PC-9 (cell line): ENCODE results near the gene CALML6. TPM values are rescaled to one million over a fixed set of nuclear protein-coding genes. Genes with fewer than 3 reads are reported as not detected.

Experiments used
- Bru-seq: library from RNA; stranded (reverse); fragments of 400-500 nt; gene quantifications from one replicate; lab custom pipeline; 2021; lab: Mats Ljungman, UMichigan
- BruChase-seq, 2 experiments: library from RNA; stranded (reverse); fragments of 400-500 nt; gene quantifications; one replicate each; lab custom pipeline; 2021; lab: Mats Ljungman, UMichigan
- BruUV-seq: library from RNA; stranded (reverse); fragments of 400-500 nt; replicated peaks from 2 replicates; lab custom pipeline; 2021; lab: Mats Ljungman, UMichigan
- CTCF ChIA-PET: fragments of 300-600 bp; sonication (Branson Sonifier 250); formaldehyde crosslinking; loops from one replicate; lab custom pipeline; 2022; ENCODE audit warnings: antibody characterized with exemption; lab: Charles Lee
- POLR2A ChIA-PET: fragments of 300-600 bp; sonication (Branson Sonifier 250); formaldehyde crosslinking; loops from one replicate; lab custom pipeline; 2022; ENCODE audit warnings: antibody characterized with exemption; ENCODE audit not compliant: unreplicated experiment; lab: Charles Lee
- DNase-seq, 2 experiments: peaks; one replicate each; pipeline versions ENCODE4 v3.0.0 to v3.0.0-alpha.2; 2015 to 2022; ENCODE audit warnings: mixed read lengths in 1 of 2
- H2AFZ ChIP-seq: fragments of 200-600 bp; sonication (generic); 2 replicates; pipeline ENCODE4 v1.8.1; 2017; ENCODE audit warnings: antibody characterized with exemption
- H3F3A ChIP-seq: fragments of 200-600 bp; sonication (generic); 2 replicates; pipeline ENCODE4 v1.8.1; 2017; ENCODE audit warnings: antibody characterized with exemption, mild to moderate bottlenecking, low read depth; ENCODE audit not compliant: insufficient read depth
- H3K27ac ChIP-seq: fragments of 200-600 bp; sonication (generic); 2 replicates; pipeline ENCODE4 v1.6.1; 2016; ENCODE audit warnings: mixed run types
- H3K27me3 ChIP-seq: fragments of 200-600 bp; sonication (generic); 2 replicates; pipeline ENCODE4 v1.6.1; 2016; ENCODE audit warnings: low read depth, mixed run types; ENCODE audit not compliant: insufficient read depth
- H3K36me3 ChIP-seq: fragments of 200-600 bp; sonication (generic); 2 replicates; pipeline ENCODE4 v1.6.1; 2016; ENCODE audit warnings: low read depth, mixed run types
- H3K4me1 ChIP-seq: fragments of 200-600 bp; sonication (generic); replicated peaks from 2 replicates; pipeline ENCODE4 v1.6.1; 2016; ENCODE audit warnings: mixed run types; ENCODE audit not compliant: insufficient read depth
- H3K4me2 ChIP-seq: fragments of 200-600 bp; sonication (generic); 2 replicates; pipeline ENCODE4 v1.6.1; 2017; ENCODE audit warnings: mixed run types
- H3K4me3 ChIP-seq: fragments of 200-600 bp; sonication (generic); 2 replicates; pipeline ENCODE4 v1.6.1; 2016; ENCODE audit warnings: mixed run types
- H3K79me2 ChIP-seq: fragments of 200-600 bp; sonication (generic); 2 replicates; pipeline ENCODE4 v1.6.1; 2017; ENCODE audit warnings: low read depth, mixed run types
- H3K9me2 ChIP-seq: fragments of 200-600 bp; sonication (generic); 2 replicates; pipeline ENCODE4 v1.8.1; 2017; ENCODE audit warnings: mild to moderate bottlenecking; ENCODE audit not compliant: insufficient read depth
- H3K9me3 ChIP-seq: fragments of 200-600 bp; sonication (generic); 2 replicates; pipeline ENCODE4 v1.8.1; 2016; ENCODE audit warnings: low read depth; ENCODE audit not compliant: insufficient read depth
- H4K20me1 ChIP-seq: fragments of 200-600 bp; sonication (generic); 2 replicates; pipeline ENCODE4 v1.8.1; 2017; ENCODE audit not compliant: insufficient read depth
- CTCF ChIP-seq: fragments of 200-600 bp; sonication (generic); conservative IDR thresholded peaks from 2 replicates; pipeline ENCODE4 v1.6.1; 2017; ENCODE audit warnings: mixed run types, antibody characterized with exemption, mild to moderate bottlenecking, moderate library complexity
- EZH2 ChIP-seq: fragments of 200-600 bp; sonication (generic); IDR thresholded peaks from 2 replicates; pipeline ENCODE4 v1.8.0; 2017; ENCODE audit warnings: antibody characterized with exemption, low read depth
- intact Hi-C: fragments of 100-400 bp; cut with micrococcal nuclease; formaldehyde crosslinking; loops from one replicate; pipeline ENCODE4 v1.10.0; 2022; ENCODE audit not compliant: unreplicated experiment
- long read RNA-seq: library from polyadenylated mRNA; stranded (forward); transcript quantifications from one replicate; pipeline ENCODE4 v2.0.0, GENCODE V29; 2022
- total RNA-seq: library from RNA; stranded (reverse); gene quantifications from 2 replicates; pipeline ENCODE4 v1.2.3, GENCODE V29; 2021

CALML6 gene
- 2.1 and 3.9 TPM in 2 replicates for total RNA-seq
- percentile 27 among the genes with signal in this experiment for Bru-seq, nascent RNA
- BruChase-seq, experiment 1, labeled RNA remaining after a 2-hour chase = percentile 31 among the genes with signal in this experiment
- BruChase-seq, experiment 2, labeled RNA remaining after a 6-hour chase = percentile 34 among the genes with signal in this experiment
- long read RNA-seq, partial matches to known transcripts = 1 of 1 reads
- long read RNA-seq, other reads (novel, unspliced or antisense) = 0 of 1 reads

GRCh38 chr1:1914971-1915692, at the start of gene CALML6:
Gene CALML6, plus strand, starts transcription at chr1:1915260. Its CDS starts 21 bp downstream, at chr1:1915281.
- no peak within 1 kb of the TSS for H3K27ac ChIP-seq
- H3K9me2 ChIP-seq = no peaks in the 10 kb centered on the region
- H3K27me3 ChIP-seq = no peaks in the 10 kb centered on the region
- H3K9me3 ChIP-seq = no peaks in the 10 kb centered on the region
- intact Hi-C loops = no loop called here
- TF ChIP-seq CTCF (no peak), EZH2 (no peak)
- H3K79me2 ChIP-seq = no peaks in the 10 kb centered on the region
- peaks cover 10% of the 10 kb centered on the region; the same call in 1 of the 2 replicates for H3K4me1 ChIP-seq
- H3K4me3 ChIP-seq = no peak within 1 kb of the TSS
- no TSS peak for BruUV-seq
- DNase-seq = no peak
- H3K36me3 ChIP-seq = no peaks in the 10 kb centered on the region
- H3F3A ChIP-seq = peaks cover 9% of the 10 kb centered on the region; the same call in 1 of the 2 replicates
- ChIA-PET CTCF (no interaction called here), POLR2A (no interaction called here)
- no peak within 1 kb of the TSS for H2AFZ ChIP-seq
- no peak within 1 kb of the TSS for H3K4me2 ChIP-seq
- H4K20me1 ChIP-seq = no peaks in the 10 kb centered on the region

- no peak for DNase-seq
- TF ChIP-seq CTCF (no peak), EZH2 (no peak)
- H3K9me2 ChIP-seq = no peaks in the 10 kb centered on the region
- CTCF ChIA-PET = no interaction called here
- no peak overlapping the region for H3K4me3 ChIP-seq
- intact Hi-C loops = no loop called here
- H3K27me3 ChIP-seq = no peaks in the 10 kb centered on the region
- no peaks in the 10 kb centered on the region for H3K4me1 ChIP-seq
- peaks cover 96% of the 10 kb centered on the region for H3K79me2 ChIP-seq
- no peaks in the 10 kb centered on the region for H3K9me3 ChIP-seq
- H4K20me1 ChIP-seq = peaks cover 85% of the 10 kb centered on the region
- no TSS peak for BruUV-seq
- H3K27ac ChIP-seq = no peak overlapping the region
- no peak overlapping the region for H2AFZ ChIP-seq
- POLR2A ChIA-PET = no interaction called here
- H3K4me2 ChIP-seq = no peak overlapping the region
- 0 out of 2 replicates have a peak, but pooled peaks cover 2% of the 10 kb centered on the region for H3K36me3 ChIP-seq
- peaks cover 13% of the 10 kb centered on the region; the same call in 1 of the 2 replicates for H3F3A ChIP-seq
Measured at GRCh38 chr1:1867164-1867563, 47.9 kb upstream of the CALML6 start.

- BruUV-seq = no TSS peak
- Histone ChIP-seq H2AFZ (no peak overlapping the region), H3F3A (peaks cover 8% of the 10 kb centered on the region; the same call in 1 of the 2 replicates), H3K9me3 (no peaks in the 10 kb centered on the region), H4K20me1 (peaks cover 85% of the 10 kb centered on the region), H3K79me2 (peaks cover 98% of the 10 kb centered on the region), H3K4me2 (no peak overlapping the region), H3K9me2 (no peaks in the 10 kb centered on the region), H3K27ac (no peak overlapping the region), H3K4me1 (no peaks in the 10 kb centered on the region), H3K27me3 (no peaks in the 10 kb centered on the region), H3K4me3 (no peak overlapping the region), H3K36me3 (no peaks in the 10 kb centered on the region)
- no peak for DNase-seq
- CTCF ChIA-PET = interaction anchor here (0.5 to 1.0 kb wide), 3 partner anchors 12 to 46 kb away, joined by 3 to 33 read pairs (median 7); no protein-coding TSS in a partner anchor
- intact Hi-C loops = no loop called here
- POLR2A ChIA-PET = interaction anchor here (0.6 kb wide), 1 partner anchor 13 kb away, joined by 21 read pairs; no protein-coding TSS in a partner anchor
- TF ChIP-seq EZH2 (no peak), CTCF (no peak)
Measured at GRCh38 chr1:1869469-1869868, 45.6 kb upstream of the CALML6 start.
